ENCODE results near the gene BBS9.

The BBS9 gene

DNA sequence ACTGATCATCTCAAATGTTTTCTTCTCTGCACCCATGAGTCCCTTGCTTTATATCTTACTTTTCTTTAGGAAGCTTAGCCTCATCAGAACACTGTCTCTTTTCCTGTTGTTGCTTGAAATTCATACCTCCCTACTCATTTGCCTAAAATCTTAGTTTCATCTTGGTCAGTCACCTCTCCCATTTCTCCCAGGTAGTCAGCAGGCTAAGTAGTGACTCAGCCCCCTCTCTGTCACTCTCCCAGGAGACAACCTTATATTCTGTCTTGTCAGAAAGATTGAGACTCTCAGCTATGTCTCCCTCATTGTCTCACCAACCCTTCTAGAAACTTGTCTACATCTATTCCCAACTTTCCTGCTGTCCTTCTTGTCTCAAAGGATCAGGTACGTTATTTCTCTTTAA lies 280.9 kb downstream of the BBS9 start:
- H3K4me1 ChIP-seq (ENCODE audit: control insufficient read depth, insufficient read depth, low read depth, low read length) = no peaks in the 10 kb centered on the region
- H2BK120ac ChIP-seq (ENCODE audit: low read depth, low read length) = no peak overlapping the region
- H2BK12ac ChIP-seq (ENCODE audit: low read length in 2 of 2) = no peak overlapping the region
- H3K79me1 ChIP-seq (replicated peaks; ENCODE audit: low read length, poor library complexity, severe bottlenecking) = no peaks in the 10 kb centered on the region
- no peak overlapping the region for H2AK5ac ChIP-seq (ENCODE audit: low read length, severe bottlenecking)
- H3K4ac ChIP-seq (ENCODE audit: low read depth in 1 of 2, low read length in 2 of 2) = no peak overlapping the region
- H4K91ac ChIP-seq (ENCODE audit: low read length) = no peak overlapping the region
- WGBS = 100% methylated on average over 1 of the region's 1 CpG
- no peak overlapping the region for H3K4me2 ChIP-seq (ENCODE audit: low read length, poor library complexity, severe bottlenecking)
- no peak overlapping the region for H2BK5ac ChIP-seq (ENCODE audit: low read depth, low read length, poor library complexity, severe bottlenecking)
- H4K8ac ChIP-seq (ENCODE audit: low read length) = no peak overlapping the region
- peaks cover 13% of the 10 kb centered on the region for H3K9me3 ChIP-seq (ENCODE audit: control insufficient read depth, low read length)
- no peak overlapping the region for H3K14ac ChIP-seq (ENCODE audit: low read length in 2 of 2)
- no peak overlapping the region for H3K27ac ChIP-seq (ENCODE audit: low read length, poor library complexity, severe bottlenecking)
- H3K18ac ChIP-seq (ENCODE audit: low read depth in 1 of 2, low read length in 2 of 2) = no peak overlapping the region
- no peak overlapping the region for H3K23ac ChIP-seq (ENCODE audit: low read length in 2 of 2)
- H2BK15ac ChIP-seq (ENCODE audit: low read depth, poor library complexity, severe bottlenecking) = no peak overlapping the region
- H2AFZ ChIP-seq (ENCODE audit: low read depth, low read length) = no peak overlapping the region
- no peaks in the 10 kb centered on the region for H3K27me3 ChIP-seq (ENCODE audit: control insufficient read depth in 1 of 2, insufficient read depth in 1 of 2, low read length in 2 of 2)
- no peaks in the 10 kb centered on the region for H3K36me3 ChIP-seq (ENCODE audit: control insufficient read depth in 1 of 2, insufficient read depth in 2 of 2, low read depth in 1 of 2, low read length in 2 of 2)
- no peak overlapping the region for H3K4me3 ChIP-seq (ENCODE audit: insufficient read depth in 1 of 2, low read depth in 1 of 2, low read length in 2 of 2)
- no peak for DNase-seq
- H3K9ac ChIP-seq (ENCODE audit: low read length) = no peak overlapping the region

DNA sequence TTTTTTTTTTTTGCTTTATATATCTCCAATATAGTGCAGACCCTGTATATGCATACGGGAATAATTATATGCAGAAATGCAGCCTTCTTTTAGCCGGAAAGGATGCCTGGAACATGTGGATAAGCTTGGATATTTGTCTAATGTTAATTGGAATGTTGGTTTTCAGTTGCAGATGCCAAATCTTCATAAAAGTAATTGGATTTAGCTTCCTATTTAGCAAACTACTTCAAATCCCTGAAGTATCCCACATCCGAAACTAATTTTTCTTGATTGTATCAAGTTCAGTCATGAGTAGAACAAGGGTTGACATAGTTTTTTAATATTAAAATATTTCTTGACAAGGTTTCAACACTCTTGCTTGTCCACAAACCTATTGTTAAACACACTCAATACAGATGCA lies 281.7 kb downstream of the BBS9 start:
- no peak overlapping the region for H2BK5ac ChIP-seq (ENCODE audit: low read depth, low read length, poor library complexity, severe bottlenecking)
- H3K36me3 ChIP-seq (ENCODE audit: control insufficient read depth in 1 of 2, insufficient read depth in 2 of 2, low read depth in 1 of 2, low read length in 2 of 2) = no peaks in the 10 kb centered on the region
- H3K27ac ChIP-seq (ENCODE audit: low read length, poor library complexity, severe bottlenecking) = no peak overlapping the region
- no peak overlapping the region for H4K8ac ChIP-seq (ENCODE audit: low read length)
- H3K79me1 ChIP-seq (replicated peaks; ENCODE audit: low read length, poor library complexity, severe bottlenecking) = no peaks in the 10 kb centered on the region
- no peaks in the 10 kb centered on the region for H3K4me1 ChIP-seq (ENCODE audit: control insufficient read depth, insufficient read depth, low read depth, low read length)
- no peak overlapping the region for H3K4me3 ChIP-seq (ENCODE audit: insufficient read depth in 1 of 2, low read depth in 1 of 2, low read length in 2 of 2)
- no peak overlapping the region for H3K4ac ChIP-seq (ENCODE audit: low read depth in 1 of 2, low read length in 2 of 2)
- no peaks in the 10 kb centered on the region for H3K27me3 ChIP-seq (ENCODE audit: control insufficient read depth in 1 of 2, insufficient read depth in 1 of 2, low read length in 2 of 2)
- no peak overlapping the region for H4K91ac ChIP-seq (ENCODE audit: low read length)
- H2BK15ac ChIP-seq (ENCODE audit: low read depth, poor library complexity, severe bottlenecking) = no peak overlapping the region
- no peak overlapping the region for H2AK5ac ChIP-seq (ENCODE audit: low read length, severe bottlenecking)
- H2AFZ ChIP-seq (ENCODE audit: low read depth, low read length) = no peak overlapping the region
- no peak for DNase-seq
- H2BK12ac ChIP-seq (ENCODE audit: low read length in 2 of 2) = no peak overlapping the region
- WGBS = no CpG with 5 or more reads among the region's 3 CpGs
- H2BK120ac ChIP-seq (ENCODE audit: low read depth, low read length) = no peak overlapping the region
- no peak overlapping the region for H3K18ac ChIP-seq (ENCODE audit: low read depth in 1 of 2, low read length in 2 of 2)
- no peak overlapping the region for H3K9ac ChIP-seq (ENCODE audit: low read length)
- no peak overlapping the region for H3K4me2 ChIP-seq (ENCODE audit: low read length, poor library complexity, severe bottlenecking)
- peaks cover 13% of the 10 kb centered on the region for H3K9me3 ChIP-seq (ENCODE audit: control insufficient read depth, low read length)
- H3K14ac ChIP-seq (ENCODE audit: low read length in 2 of 2) = no peak overlapping the region
- H3K23ac ChIP-seq (ENCODE audit: low read length in 2 of 2) = no peak overlapping the region

DNA sequence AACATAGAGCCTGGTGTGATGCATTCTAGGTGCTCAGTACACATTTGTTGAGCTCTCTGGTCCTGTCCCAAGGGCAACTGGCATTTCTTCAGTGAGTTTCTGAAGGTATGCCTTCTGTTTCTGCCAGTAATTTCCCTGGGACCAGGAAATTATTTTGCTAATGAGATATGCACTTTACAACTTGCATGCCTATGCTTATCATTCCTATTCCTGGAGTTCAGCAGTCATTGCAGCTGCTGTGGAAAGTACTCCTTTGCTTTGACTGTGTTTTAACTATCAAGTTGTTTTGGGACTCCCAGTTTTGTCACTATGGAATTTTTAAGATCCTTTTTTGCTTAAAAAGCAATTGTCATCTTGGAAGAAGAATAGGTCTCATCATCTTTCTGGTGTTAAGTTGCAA lies 283.0 kb downstream of the BBS9 start:
- no peak overlapping the region for H3K14ac ChIP-seq (ENCODE audit: low read length in 2 of 2)
- H3K23ac ChIP-seq (ENCODE audit: low read length in 2 of 2) = no peak overlapping the region
- H3K27ac ChIP-seq (ENCODE audit: low read length, poor library complexity, severe bottlenecking) = no peak overlapping the region
- peaks cover 13% of the 10 kb centered on the region for H3K9me3 ChIP-seq (ENCODE audit: control insufficient read depth, low read length)
- H3K9ac ChIP-seq (ENCODE audit: low read length) = no peak overlapping the region
- H3K4me1 ChIP-seq (ENCODE audit: control insufficient read depth, insufficient read depth, low read depth, low read length) = no peaks in the 10 kb centered on the region
- H4K91ac ChIP-seq (ENCODE audit: low read length) = no peak overlapping the region
- no peak overlapping the region for H2BK120ac ChIP-seq (ENCODE audit: low read depth, low read length)
- H3K4ac ChIP-seq (ENCODE audit: low read depth in 1 of 2, low read length in 2 of 2) = no peak overlapping the region
- H3K4me2 ChIP-seq (ENCODE audit: low read length, poor library complexity, severe bottlenecking) = no peak overlapping the region
- H3K27me3 ChIP-seq (ENCODE audit: control insufficient read depth in 1 of 2, insufficient read depth in 1 of 2, low read length in 2 of 2) = no peaks in the 10 kb centered on the region
- H3K36me3 ChIP-seq (ENCODE audit: control insufficient read depth in 1 of 2, insufficient read depth in 2 of 2, low read depth in 1 of 2, low read length in 2 of 2) = no peaks in the 10 kb centered on the region
- no peak overlapping the region for H2BK5ac ChIP-seq (ENCODE audit: low read depth, low read length, poor library complexity, severe bottlenecking)
- H4K8ac ChIP-seq (ENCODE audit: low read length) = no peak overlapping the region
- DNase-seq = no peak
- H3K4me3 ChIP-seq (ENCODE audit: insufficient read depth in 1 of 2, low read depth in 1 of 2, low read length in 2 of 2) = no peak overlapping the region
- no peaks in the 10 kb centered on the region for H3K79me1 ChIP-seq (replicated peaks; ENCODE audit: low read length, poor library complexity, severe bottlenecking)
- H2AFZ ChIP-seq (ENCODE audit: low read depth, low read length) = no peak overlapping the region
- H3K18ac ChIP-seq (ENCODE audit: low read depth in 1 of 2, low read length in 2 of 2) = no peak overlapping the region
- H2BK15ac ChIP-seq (ENCODE audit: low read depth, poor library complexity, severe bottlenecking) = no peak overlapping the region
- H2BK12ac ChIP-seq (ENCODE audit: low read length in 2 of 2) = no peak overlapping the region
- H2AK5ac ChIP-seq (ENCODE audit: low read length, severe bottlenecking) = no peak overlapping the region

DNA sequence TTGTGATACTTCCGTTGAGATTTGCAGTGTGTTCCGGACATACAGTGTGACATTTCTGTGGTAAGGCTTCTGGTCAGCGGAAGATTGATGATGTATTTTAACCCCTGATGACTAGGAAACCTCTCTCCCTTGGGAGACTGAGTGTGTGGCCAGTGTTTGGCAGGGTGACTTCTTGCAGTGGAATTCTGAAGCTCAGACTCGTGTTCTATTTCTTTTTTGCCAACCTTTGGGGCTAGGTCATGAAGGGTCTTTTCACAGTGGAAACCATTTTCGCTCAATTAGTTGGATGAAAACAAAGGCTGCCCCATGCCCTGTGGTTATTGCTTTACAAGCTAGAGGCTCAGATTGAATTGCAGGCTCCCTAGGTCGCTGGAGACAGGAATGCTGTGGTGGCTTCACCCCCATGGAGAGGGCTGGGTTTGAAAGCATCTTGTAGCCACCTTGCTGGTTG lies 288.9 kb downstream of the BBS9 start:
- H3K27ac ChIP-seq (ENCODE audit: low read length, poor library complexity, severe bottlenecking) = peak overlapping the region; percentile 37

More for the DNA sequence above, 288.9 kb downstream of the BBS9 start:
- peak overlapping the region in 1 of 2 experiments; percentile 19 for H2BK12ac ChIP-seq (ENCODE audit: low read length in 2 of 2)
- no peak overlapping the region for H3K18ac ChIP-seq (ENCODE audit: low read depth in 1 of 2, low read length in 2 of 2)
- peak; percentile 83 for DNase-seq
- no peak overlapping the region for H3K4ac ChIP-seq (ENCODE audit: low read depth in 1 of 2, low read length in 2 of 2)
- no peaks in the 10 kb centered on the region for H3K36me3 ChIP-seq (ENCODE audit: control insufficient read depth in 1 of 2, insufficient read depth in 2 of 2, low read depth in 1 of 2, low read length in 2 of 2)
- no peak overlapping the region for H3K23ac ChIP-seq (ENCODE audit: low read length in 2 of 2)
- no peak overlapping the region for H2AK5ac ChIP-seq (ENCODE audit: low read length, severe bottlenecking)
- no peak overlapping the region for H3K4me2 ChIP-seq (ENCODE audit: low read length, poor library complexity, severe bottlenecking)
- 27% methylated on average over 6 of the region's 6 CpGs for WGBS
- no peak overlapping the region for H2BK120ac ChIP-seq (ENCODE audit: low read depth, low read length)
- no peak overlapping the region for H3K14ac ChIP-seq (ENCODE audit: low read length in 2 of 2)
- no peaks in the 10 kb centered on the region for H3K9me3 ChIP-seq (ENCODE audit: control insufficient read depth, low read length)
- no peak overlapping the region for H2BK5ac ChIP-seq (ENCODE audit: low read depth, low read length, poor library complexity, severe bottlenecking)
- no peak overlapping the region for H4K91ac ChIP-seq (ENCODE audit: low read length)
- H3K27me3 ChIP-seq (ENCODE audit: control insufficient read depth in 1 of 2, insufficient read depth in 1 of 2, low read length in 2 of 2) = no peaks in the 10 kb centered on the region
- H3K9ac ChIP-seq (ENCODE audit: low read length) = no peak overlapping the region
- no peaks in the 10 kb centered on the region for H3K79me1 ChIP-seq (replicated peaks; ENCODE audit: low read length, poor library complexity, severe bottlenecking)
- H2AFZ ChIP-seq (ENCODE audit: low read depth, low read length) = no peak overlapping the region
- H3K4me1 ChIP-seq (ENCODE audit: control insufficient read depth, insufficient read depth, low read depth, low read length) = peaks cover 1% of the 10 kb centered on the region
- H3K4me3 ChIP-seq (ENCODE audit: insufficient read depth in 1 of 2, low read depth in 1 of 2, low read length in 2 of 2) = no peak overlapping the region
- no peak overlapping the region for H4K8ac ChIP-seq (ENCODE audit: low read length)
- no peak overlapping the region for H2BK15ac ChIP-seq (ENCODE audit: low read depth, poor library complexity, severe bottlenecking)
